GM18951 (cell line): Measurements from ENCODE around the gene TBCD.
"Not testable (repeated sequence)": the region's sequence is repeated elsewhere in the genome, so short reads cannot be mapped to it uniquely, and the experiment has no call there.

Experiments used
- POLR2A ChIP-seq: IDR thresholded peaks from 4 replicates; pipeline ENCODE4 v1.6.1; 2011; ENCODE audit warnings: mild to moderate bottlenecking; ENCODE audit not compliant: insufficient read length, insufficient read depth; ENCODE audit errors: extremely low read depth
- in situ Hi-C: fragments of 300-500 bp; cut with MboI; formaldehyde crosslinking; loops from one replicate; pipeline ENCODE4 v1.12.0; 2022; ENCODE audit warnings: low sequenced_read_pairs, mixed read lengths, inconsistent platforms; ENCODE audit not compliant: unreplicated experiment

Gene TBCD

GRCh38 chr17:82960419-82961271 is 208.8 kb downstream of the TBCD start:
- TF ChIP-seq POLR2A = no peak
- in situ Hi-C loops = no loop called here

- in situ Hi-C loops = no loop called here
- TF ChIP-seq POLR2A = no peak
Observed at GRCh38 chr17:82961366-82962162, 209.7 kb downstream of the TBCD start.

GRCh38 chr17:82962163-82962720 is 210.4 kb downstream of the TBCD start:
- TF ChIP-seq POLR2A = no peak
- in situ Hi-C loops = no loop called here

- TF ChIP-seq POLR2A = no peak
- in situ Hi-C loops = no loop called here
Observed at GRCh38 chr17:82963104-82963950, 211.5 kb downstream of the TBCD start.

GRCh38 chr17:82964451-82964850 is 212.6 kb downstream of the TBCD start:
- in situ Hi-C loops = not testable (repeated sequence)

GRCh38 chr17:82964851-82965341 is 213.0 kb downstream of the TBCD start:
- no peak for TF ChIP-seq POLR2A
- in situ Hi-C loops = no loop called here

GRCh38 chr17:82965371-82965770 is 213.5 kb downstream of the TBCD start:
- TF ChIP-seq POLR2A = no peak
- in situ Hi-C loops = no loop called here

- no peak for TF ChIP-seq POLR2A
- in situ Hi-C loops = no loop called here
Observed at GRCh38 chr17:82966415-82966814, 214.6 kb downstream of the TBCD start.

GRCh38 chr17:82967268-82968032 is 215.6 kb downstream of the TBCD start:
- no peak for TF ChIP-seq POLR2A
- in situ Hi-C loops = no loop called here

GRCh38 chr17:82968033-82968841 is 216.4 kb downstream of the TBCD start:
- in situ Hi-C loops = not testable (repeated sequence)

- in situ Hi-C loops = no loop called here
- TF ChIP-seq POLR2A = no peak
Observed at GRCh38 chr17:82970067-82970466, 218.2 kb downstream of the TBCD start.

- no peak for TF ChIP-seq POLR2A
- in situ Hi-C loops = no loop called here
Observed at GRCh38 chr17:82970818-82971590, 219.1 kb downstream of the TBCD start.
